Astrocyte (in vitro differentiated cells and primary cell): ENCODE measurements around the gene ABHD11. TPM values are rescaled to one million over a fixed set of nuclear protein-coding genes. Genes with fewer than 3 reads are reported as not detected.

Experiments used
- DNase-seq: peaks from one replicate; pipeline ENCODE4 v3.0.0-alpha.2; 2010; ENCODE audit warnings: low read depth
- FAIRE-seq: peaks from 2 replicates; lab custom pipeline; 2011; peaks lifted over from hg19 to GRCh38; lab: Jason Lieb, UNC
- H2AFZ ChIP-seq: 2 replicates; pipeline ENCODE4 v1.6.0; 2012; ENCODE audit warnings: low read depth, low read length, inconsistent platforms
- H3K27ac ChIP-seq: 2 replicates; pipeline ENCODE4 v1.5.1; 2011; ENCODE audit warnings: low read depth, low read length, inconsistent platforms
- H3K27me3 ChIP-seq: 2 replicates; pipeline ENCODE4 v1.6.0; 2011; ENCODE audit warnings: low read length, inconsistent platforms; ENCODE audit not compliant: insufficient read depth
- H3K36me3 ChIP-seq: 2 replicates; pipeline ENCODE4 v1.5.1; 2011; ENCODE audit warnings: low read length, inconsistent platforms; ENCODE audit not compliant: insufficient read depth
- H3K4me1 ChIP-seq: 2 replicates; pipeline ENCODE4 v1.5.1; 2011; ENCODE audit warnings: low read length, inconsistent platforms; ENCODE audit not compliant: insufficient read depth
- H3K4me2 ChIP-seq: 2 replicates; pipeline ENCODE4 v1.6.0; 2012; ENCODE audit warnings: low read length, inconsistent platforms
- H3K4me3 ChIP-seq: 2 replicates; pipeline ENCODE4 v1.5.1; 2011; ENCODE audit warnings: low read depth, mild to moderate bottlenecking, low read length, inconsistent platforms; ENCODE audit not compliant: insufficient read depth
- H3K79me2 ChIP-seq: 2 replicates; pipeline ENCODE4 v1.6.0; 2012; ENCODE audit warnings: mild to moderate bottlenecking, low read length, inconsistent platforms; ENCODE audit not compliant: insufficient read depth
- H3K9ac ChIP-seq: 2 replicates; pipeline ENCODE4 v1.6.0; 2012; ENCODE audit warnings: mild to moderate bottlenecking, low read length, inconsistent platforms
- H3K9me3 ChIP-seq: 2 replicates; pipeline ENCODE4 v1.5.1; 2012; ENCODE audit warnings: low read depth, mild to moderate bottlenecking, low read length, inconsistent platforms; ENCODE audit not compliant: insufficient read depth
- H4K20me1 ChIP-seq: 2 replicates; pipeline ENCODE4 v1.6.0; 2012; ENCODE audit warnings: low read length, inconsistent platforms; ENCODE audit not compliant: insufficient read depth
- H3K27ac Mint-ChIP-seq: one replicate; pipeline ENCODE4 v1.8.0; 2021; ENCODE audit warnings: mild to moderate bottlenecking, mixed read lengths; ENCODE audit not compliant: unreplicated experiment
- H3K27me3 Mint-ChIP-seq: one replicate; pipeline ENCODE4 v1.8.0; 2021; ENCODE audit warnings: low read depth, mixed read lengths; ENCODE audit not compliant: unreplicated experiment
- H3K36me3 Mint-ChIP-seq: one replicate; pipeline ENCODE4 v1.8.0; 2021; ENCODE audit warnings: low read depth, mixed read lengths; ENCODE audit not compliant: unreplicated experiment
- H3K4me1 Mint-ChIP-seq: one replicate; pipeline ENCODE4 v1.8.0; 2021; ENCODE audit warnings: low read depth, mixed read lengths; ENCODE audit not compliant: unreplicated experiment
- H3K4me3 Mint-ChIP-seq: one replicate; pipeline ENCODE4 v1.8.0; 2021; ENCODE audit warnings: mild to moderate bottlenecking, moderate library complexity, mixed read lengths; ENCODE audit not compliant: unreplicated experiment
- H3K9me3 Mint-ChIP-seq: one replicate; pipeline ENCODE4 v1.8.0; 2021; ENCODE audit warnings: mild to moderate bottlenecking, mixed read lengths; ENCODE audit not compliant: unreplicated experiment
- EZH2 ChIP-seq: IDR thresholded peaks from 2 replicates; pipeline ENCODE4 v1.6.1; 2012; ENCODE audit warnings: mild to moderate bottlenecking, low read length, inconsistent platforms; ENCODE audit not compliant: insufficient read depth
- total RNA-seq: library from RNA; stranded (reverse); gene quantifications from 2 replicates; pipeline ENCODE4 v1.2.1, GENCODE V29; 2021
- TF ChIP-seq, protein P1 (sequence below): IDR thresholded peaks from 2 replicates; pipeline ENCODE4 v1.5.1; 2011; ENCODE audit warnings: low read depth, mild to moderate bottlenecking, inconsistent platforms, low read length, moderate library complexity; ENCODE audit not compliant: insufficient read depth

The ABHD11 gene
- total RNA-seq, 1 donor from 2014 or later, result 10.8 TPM

DNA sequence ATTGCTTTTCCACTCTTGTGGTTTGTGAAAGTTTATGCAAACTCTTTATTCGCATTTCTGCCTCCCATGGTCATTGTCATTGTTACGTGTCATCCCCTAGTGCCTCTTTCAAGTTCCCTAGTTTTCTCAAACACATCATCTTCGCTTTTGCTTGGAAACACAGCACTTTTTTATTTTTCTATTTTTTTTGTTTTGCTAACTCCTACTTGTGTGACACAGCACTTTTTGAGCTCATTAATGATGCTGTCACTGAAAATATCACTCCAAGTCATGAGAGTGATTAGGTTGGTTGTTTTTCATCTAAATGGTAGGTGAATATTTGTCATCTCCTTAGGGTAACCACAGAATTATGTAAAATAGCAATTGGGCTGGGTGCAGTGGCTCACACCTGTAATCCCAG is 10.7 kb downstream of the ABHD11 start:
- Mint-ChIP-seq H3K9me3 (no peaks in the 10 kb centered on the region), H3K4me3 (no peak overlapping the region), H3K27ac (no peak overlapping the region), H3K4me1 (no peaks in the 10 kb centered on the region), H3K36me3 (no peaks in the 10 kb centered on the region), H3K27me3 (peaks cover 6% of the 10 kb centered on the region)
- no peak overlapping the region for H3K4me2 ChIP-seq
- H3K4me3 ChIP-seq, result no peak overlapping the region
- FAIRE-seq (no peak), DNase-seq (no peak)
- H2AFZ ChIP-seq, result no peak overlapping the region
- no peaks in the 10 kb centered on the region for H3K4me1 ChIP-seq
- no peaks in the 10 kb centered on the region for H3K79me2 ChIP-seq
- no peaks in the 10 kb centered on the region for H3K36me3 ChIP-seq
- TF ChIP-seq EZH2, result no peak
- TF ChIP-seq, protein P1, sequence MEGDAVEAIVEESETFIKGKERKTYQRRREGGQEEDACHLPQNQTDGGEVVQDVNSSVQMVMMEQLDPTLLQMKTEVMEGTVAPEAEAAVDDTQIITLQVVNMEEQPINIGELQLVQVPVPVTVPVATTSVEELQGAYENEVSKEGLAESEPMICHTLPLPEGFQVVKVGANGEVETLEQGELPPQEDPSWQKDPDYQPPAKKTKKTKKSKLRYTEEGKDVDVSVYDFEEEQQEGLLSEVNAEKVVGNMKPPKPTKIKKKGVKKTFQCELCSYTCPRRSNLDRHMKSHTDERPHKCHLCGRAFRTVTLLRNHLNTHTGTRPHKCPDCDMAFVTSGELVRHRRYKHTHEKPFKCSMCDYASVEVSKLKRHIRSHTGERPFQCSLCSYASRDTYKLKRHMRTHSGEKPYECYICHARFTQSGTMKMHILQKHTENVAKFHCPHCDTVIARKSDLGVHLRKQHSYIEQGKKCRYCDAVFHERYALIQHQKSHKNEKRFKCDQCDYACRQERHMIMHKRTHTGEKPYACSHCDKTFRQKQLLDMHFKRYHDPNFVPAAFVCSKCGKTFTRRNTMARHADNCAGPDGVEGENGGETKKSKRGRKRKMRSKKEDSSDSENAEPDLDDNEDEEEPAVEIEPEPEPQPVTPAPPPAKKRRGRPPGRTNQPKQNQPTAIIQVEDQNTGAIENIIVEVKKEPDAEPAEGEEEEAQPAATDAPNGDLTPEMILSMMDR, result no peak
- no peaks in the 10 kb centered on the region for H3K27me3 ChIP-seq
- no peak overlapping the region for H3K27ac ChIP-seq
- no peak overlapping the region for H3K9ac ChIP-seq
- H4K20me1 ChIP-seq, result no peaks in the 10 kb centered on the region
- no peaks in the 10 kb centered on the region for H3K9me3 ChIP-seq

- H3K4me3 ChIP-seq, result no peak overlapping the region
- no peak overlapping the region for H3K9ac ChIP-seq
- Mint-ChIP-seq H3K9me3 (no peaks in the 10 kb centered on the region), H3K36me3 (no peaks in the 10 kb centered on the region), H3K4me3 (no peak overlapping the region), H3K27me3 (peaks cover 10% of the 10 kb centered on the region), H3K27ac (no peak overlapping the region), H3K4me1 (no peaks in the 10 kb centered on the region)
- FAIRE-seq, result no peak
- no peaks in the 10 kb centered on the region for H4K20me1 ChIP-seq
- no peaks in the 10 kb centered on the region for H3K79me2 ChIP-seq
- H2AFZ ChIP-seq, result no peak overlapping the region
- no peak overlapping the region for H3K27ac ChIP-seq
- H3K27me3 ChIP-seq, result no peaks in the 10 kb centered on the region
- no peak overlapping the region for H3K4me2 ChIP-seq
- no peak for DNase-seq
- H3K4me1 ChIP-seq, result no peaks in the 10 kb centered on the region
- H3K9me3 ChIP-seq, result no peaks in the 10 kb centered on the region
- H3K36me3 ChIP-seq, result no peaks in the 10 kb centered on the region
- TF ChIP-seq, protein P1, result no peak
Observed at GRCh38 chr7:73726083-73726466, 12.5 kb downstream of the ABHD11 start.

GRCh38 chr7:73723813-73724212 is 14.8 kb downstream of the ABHD11 start:
- Histone ChIP-seq H3K4me2 (no peak overlapping the region), H2AFZ (no peak overlapping the region), H4K20me1 (peaks cover under 1% of the 10 kb centered on the region), H3K79me2 (peaks cover 6% of the 10 kb centered on the region), H3K9ac (no peak overlapping the region), H3K4me1 (no peaks in the 10 kb centered on the region), H3K9me3 (no peaks in the 10 kb centered on the region), H3K27me3 (no peaks in the 10 kb centered on the region), H3K27ac (no peak overlapping the region), H3K36me3 (no peaks in the 10 kb centered on the region), H3K4me3 (no peak overlapping the region)
- DNase-seq (no peak), FAIRE-seq (no peak)
- no peaks in the 10 kb centered on the region for H3K9me3 Mint-ChIP-seq
- H3K27me3 Mint-ChIP-seq, result peaks cover 15% of the 10 kb centered on the region
- no peaks in the 10 kb centered on the region for H3K4me1 Mint-ChIP-seq
- H3K27ac Mint-ChIP-seq, result no peak overlapping the region
- TF ChIP-seq EZH2, result no peak
- TF ChIP-seq, protein P1, result no peak
- H3K36me3 Mint-ChIP-seq, result no peaks in the 10 kb centered on the region
- no peak overlapping the region for H3K4me3 Mint-ChIP-seq
